ENCODE results near the gene CXorf65. TPM values are rescaled to one million over a fixed set of nuclear protein-coding genes. Genes with fewer than 3 reads are reported as not detected.
A peak's percentile ranks its signal among the peaks of the same experiment; 100 is the strongest.

The CXorf65 gene
- total RNA-seq, 3 donors from 2014 or later (not counting 1 experiment from before 2014, with no cell fraction given), result 55.8 to 117 (median 92.8) TPM

DNA sequence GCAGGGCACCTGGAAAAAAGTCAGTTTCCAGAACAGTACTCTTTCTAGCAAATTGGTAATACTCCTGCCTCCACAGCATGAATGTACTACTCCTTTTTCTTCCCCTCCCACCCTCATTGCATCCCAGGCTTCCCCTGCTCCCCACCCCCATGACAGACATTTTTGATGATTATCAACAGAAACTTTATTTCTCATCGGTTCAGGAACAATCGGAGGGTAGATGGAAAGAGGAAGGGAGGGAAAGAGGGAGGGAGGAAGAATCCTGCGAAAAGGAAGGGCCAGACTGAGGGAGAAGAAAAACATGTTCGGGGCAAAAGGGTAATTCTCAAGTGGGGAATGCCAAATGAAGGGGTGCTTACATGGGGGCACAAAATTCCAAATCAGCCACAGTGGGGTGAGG lies 705 bp upstream of the CXorf65 start:
- Histone ChIP-seq H3K9me3 (ENCODE audit: control insufficient read depth, insufficient read depth, low read length) (no peaks in the 10 kb centered on the region), H3K4me3 (ENCODE audit: low read length) (no peak overlapping the region), H3K4me1 (ENCODE audit: control insufficient read depth, insufficient read depth, low read length) (peaks cover 88% of the 10 kb centered on the region), H3K27ac (ENCODE audit: low read length) (peak overlapping the region; percentile 100), H3K36me3 (ENCODE audit: control insufficient read depth, insufficient read depth, low read length) (peaks cover 29% of the 10 kb centered on the region), H3K27me3 (ENCODE audit: control insufficient read depth, insufficient read depth, low read length) (no peaks in the 10 kb centered on the region)
- peak overlapping the region; percentile 84 for H3K4me3 Mint-ChIP-seq
- H3K4me1 Mint-ChIP-seq, result peaks cover 73 to 88% of the 10 kb centered on the region in 2 donors
- peak overlapping the region; percentile 97 to 99 for H3K27ac Mint-ChIP-seq
- intact Hi-C loops (cut with micrococcal nuclease), result loop anchor here (10.0 kb wide), 1 partner anchor 428 kb away; the partner anchor contains the start of gene OGT
- DNase-seq (peak in 1 of 2 donors; percentile 12), ATAC-seq (no peak)
- peaks cover 5% of the 10 kb centered on the region for H3K36me3 Mint-ChIP-seq
- 53% methylated on average over 4 of the region's 4 CpGs for WGBS (ENCODE audit: insufficient coverage)
- H3K9me3 Mint-ChIP-seq, result no peaks in the 10 kb centered on the region
- TF ChIP-seq, protein P1, sequence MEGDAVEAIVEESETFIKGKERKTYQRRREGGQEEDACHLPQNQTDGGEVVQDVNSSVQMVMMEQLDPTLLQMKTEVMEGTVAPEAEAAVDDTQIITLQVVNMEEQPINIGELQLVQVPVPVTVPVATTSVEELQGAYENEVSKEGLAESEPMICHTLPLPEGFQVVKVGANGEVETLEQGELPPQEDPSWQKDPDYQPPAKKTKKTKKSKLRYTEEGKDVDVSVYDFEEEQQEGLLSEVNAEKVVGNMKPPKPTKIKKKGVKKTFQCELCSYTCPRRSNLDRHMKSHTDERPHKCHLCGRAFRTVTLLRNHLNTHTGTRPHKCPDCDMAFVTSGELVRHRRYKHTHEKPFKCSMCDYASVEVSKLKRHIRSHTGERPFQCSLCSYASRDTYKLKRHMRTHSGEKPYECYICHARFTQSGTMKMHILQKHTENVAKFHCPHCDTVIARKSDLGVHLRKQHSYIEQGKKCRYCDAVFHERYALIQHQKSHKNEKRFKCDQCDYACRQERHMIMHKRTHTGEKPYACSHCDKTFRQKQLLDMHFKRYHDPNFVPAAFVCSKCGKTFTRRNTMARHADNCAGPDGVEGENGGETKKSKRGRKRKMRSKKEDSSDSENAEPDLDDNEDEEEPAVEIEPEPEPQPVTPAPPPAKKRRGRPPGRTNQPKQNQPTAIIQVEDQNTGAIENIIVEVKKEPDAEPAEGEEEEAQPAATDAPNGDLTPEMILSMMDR (IDR thresholded peaks at IDR 0.05), result no peak
- no peaks in the 10 kb centered on the region for H3K27me3 Mint-ChIP-seq (ENCODE audit: low read depth in 2 of 2)

DNA sequence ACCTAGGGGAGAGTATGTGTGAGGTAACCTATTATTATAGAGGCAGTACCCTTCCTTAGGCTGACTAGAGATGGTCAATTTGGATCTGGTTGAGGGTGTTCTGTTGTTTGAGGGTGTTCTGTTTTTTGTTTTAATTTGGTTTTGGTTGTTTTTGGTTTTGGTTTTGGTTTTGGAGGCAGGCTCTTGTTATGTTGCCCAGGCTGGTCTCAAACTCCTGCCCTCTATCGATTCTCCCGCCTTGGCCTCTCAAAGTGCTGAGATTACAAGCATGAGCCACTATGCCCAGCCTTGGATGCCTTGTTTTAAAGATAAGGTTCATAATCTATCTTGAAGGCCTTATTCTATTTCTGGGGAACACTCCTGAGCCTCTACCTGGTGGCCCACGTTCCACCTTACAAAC lies 912 bp downstream of the CXorf65 start:
- peaks cover 5% of the 10 kb centered on the region for H3K36me3 Mint-ChIP-seq
- Histone ChIP-seq H3K4me3 (ENCODE audit: low read length) (no peak overlapping the region), H3K27ac (ENCODE audit: low read length) (peak overlapping the region; percentile 89), H3K36me3 (ENCODE audit: control insufficient read depth, insufficient read depth, low read length) (peaks cover 31% of the 10 kb centered on the region), H3K9me3 (ENCODE audit: control insufficient read depth, insufficient read depth, low read length) (no peaks in the 10 kb centered on the region), H3K4me1 (ENCODE audit: control insufficient read depth, insufficient read depth, low read length) (peaks cover 96% of the 10 kb centered on the region), H3K27me3 (ENCODE audit: control insufficient read depth, insufficient read depth, low read length) (no peaks in the 10 kb centered on the region)
- 57% methylated on average over 3 of the region's 3 CpGs for WGBS (ENCODE audit: insufficient coverage)
- TF ChIP-seq, protein P1 (IDR thresholded peaks at IDR 0.05), result no peak
- peaks cover 0 to 9% of the 10 kb centered on the region in 2 donors for H3K27me3 Mint-ChIP-seq (ENCODE audit: low read depth in 2 of 2)
- H3K4me3 Mint-ChIP-seq, result peak overlapping the region; percentile 78
- H3K9me3 Mint-ChIP-seq, result no peaks in the 10 kb centered on the region
- peak in 1 of 3 donors; percentile 2 for ATAC-seq
- H3K27ac Mint-ChIP-seq, result peak overlapping the region; percentile 97 to 99
- intact Hi-C loops (cut with micrococcal nuclease), result loop anchor here (10.0 kb wide), 1 partner anchor 429 kb away; the partner anchor contains the start of gene OGT
- DNase-seq, result peak in 1 of 2 donors; percentile 47
- peaks cover 71 to 88% of the 10 kb centered on the region in 2 donors for H3K4me1 Mint-ChIP-seq

DNA sequence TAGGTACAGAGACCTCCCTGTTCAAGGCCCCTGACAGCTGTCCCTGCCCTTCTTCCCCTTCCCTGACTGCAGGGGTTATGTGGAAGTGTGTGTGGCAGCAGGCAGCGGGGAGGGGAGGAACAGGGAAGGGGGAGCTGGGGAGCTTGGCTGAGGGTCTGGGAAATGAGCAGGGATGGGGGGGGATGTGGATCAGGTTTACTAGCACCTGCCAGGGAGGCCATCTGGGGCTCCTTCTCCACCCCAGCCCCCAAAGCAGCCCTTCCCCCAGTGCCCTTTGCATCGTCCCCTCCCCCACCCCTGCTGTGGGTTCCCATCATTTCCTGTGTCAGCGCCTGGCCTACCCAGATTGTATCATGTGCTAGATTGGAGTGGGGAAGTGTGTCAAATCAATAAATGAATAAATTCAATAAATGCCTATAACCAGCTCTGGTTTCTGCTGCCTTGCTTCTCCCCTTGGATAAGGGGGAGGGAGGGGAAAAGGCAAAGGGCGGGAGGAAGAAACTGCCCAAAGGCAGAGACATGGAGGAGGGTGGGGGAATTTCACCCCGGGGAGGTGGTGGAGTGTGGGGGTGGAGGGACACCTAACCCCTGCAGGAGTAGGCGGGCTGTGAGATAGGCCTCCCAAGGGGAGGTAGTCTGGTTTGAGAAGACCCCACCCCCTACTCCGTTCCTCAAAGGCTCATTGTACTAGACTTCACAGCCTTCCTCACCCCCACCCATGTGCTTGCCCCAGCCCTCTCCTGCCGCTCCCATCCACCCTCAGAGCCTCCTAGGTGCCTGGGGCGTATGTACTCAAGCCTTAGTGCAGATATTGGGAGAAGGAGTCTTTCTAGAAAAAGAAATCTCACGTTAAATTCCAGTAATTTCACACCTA lies 3.2 kb downstream of the CXorf65 start:
- Histone ChIP-seq H3K9me3 (ENCODE audit: control insufficient read depth, insufficient read depth, low read length) (no peaks in the 10 kb centered on the region), H3K36me3 (ENCODE audit: control insufficient read depth, insufficient read depth, low read length) (peaks cover 15% of the 10 kb centered on the region), H3K27ac (ENCODE audit: low read length) (peak overlapping the region; percentile 89), H3K4me1 (ENCODE audit: control insufficient read depth, insufficient read depth, low read length) (peaks cover 88% of the 10 kb centered on the region), H3K4me3 (ENCODE audit: low read length) (peak overlapping the region; percentile 28), H3K27me3 (ENCODE audit: control insufficient read depth, insufficient read depth, low read length) (no peaks in the 10 kb centered on the region)
- H3K36me3 Mint-ChIP-seq, result peaks cover 5% of the 10 kb centered on the region
- TF ChIP-seq, protein P1 (IDR thresholded peaks at IDR 0.05), result no peak
- no CpG with 5 or more reads among the region's 10 CpGs for WGBS (ENCODE audit: insufficient coverage)
- peaks cover 0 to 13% of the 10 kb centered on the region in 2 donors for H3K27me3 Mint-ChIP-seq (ENCODE audit: low read depth in 2 of 2)
- peak overlapping the region; percentile 97 to 99 for H3K27ac Mint-ChIP-seq
- H3K4me3 Mint-ChIP-seq, result peak overlapping the region; percentile 86
- H3K9me3 Mint-ChIP-seq, result no peaks in the 10 kb centered on the region
- DNase-seq, result peak; percentile 64 to 80
- H3K4me1 Mint-ChIP-seq, result peaks cover 62 to 82% of the 10 kb centered on the region in 2 donors
- intact Hi-C loops (cut with micrococcal nuclease), result loop anchor here (1.0 to 10.0 kb wide), 2 partner anchors 15 to 431 kb away; partner anchors contain the start of genes MED12 and OGT
- peak; percentile 60 to 84 (median 70) for ATAC-seq
